22Rv1 (cell line): ENCODE results near the gene MMP28.

Experiments used
- CTCF ChIP-seq: fragments of 450-650 bp; IDR thresholded peaks from 2 replicates; pipeline ENCODE4 v1.5.1; 2017; ENCODE audit warnings: mild to moderate bottlenecking
- ZFX ChIP-seq: fragments of 450-650 bp; IDR thresholded peaks from 2 replicates; pipeline ENCODE4 v1.6.1; 2017; ENCODE audit warnings: antibody characterized with exemption, borderline replicate concordance

- no peak for TF ChIP-seq CTCF
- no peak for TF ChIP-seq ZFX
Observed at GRCh38 chr17:35817196-35817595, 21.8 kb upstream of the MMP28 start.
